ENCODE results near the gene TMEM132D. TPM values are rescaled to one million over a fixed set of nuclear protein-coding genes. Genes with fewer than 3 reads are reported as not detected.

The TMEM132D gene
- total RNA-seq, 1 experiment from 2014 or later = not detected

DNA sequence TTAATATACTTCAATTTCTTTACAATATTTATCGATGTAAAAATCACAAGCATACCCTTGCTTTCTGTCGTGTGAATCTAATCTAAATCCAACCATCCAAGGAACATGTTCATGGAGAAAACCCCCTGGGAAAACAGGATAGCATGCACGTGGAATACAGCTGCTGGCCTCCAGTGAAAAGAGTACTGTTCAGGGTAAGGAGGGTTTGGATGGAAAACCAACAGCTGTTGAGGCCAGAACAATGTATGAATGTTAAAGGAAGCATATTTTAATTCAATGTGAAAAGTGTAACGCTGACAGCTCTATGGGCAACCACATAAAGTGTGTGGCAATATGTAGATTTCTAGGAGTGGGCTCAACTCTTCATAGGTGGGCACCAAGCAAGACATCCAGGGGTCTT is 344.0 kb downstream of the TMEM132D start:
- POLR2A ChIA-PET = no interaction called here
- no peak for ATAC-seq
- no peaks in the 10 kb centered on the region for H3K27me3 ChIP-seq (ENCODE audit: control insufficient read depth, insufficient read depth, low read length)
- TF ChIP-seq TCF7L2 (IDR thresholded peaks at IDR 0.05; ENCODE audit: low read depth, low read length) (no peak), POLR2AphosphoS5 (IDR thresholded peaks at IDR 0.05; ENCODE audit: low read depth, low read length) (no peak), SIN3A (IDR thresholded peaks at IDR 0.05; ENCODE audit: borderline replicate concordance, insufficient read depth, low read depth, low read length) (no peak)
- TF ChIP-seq, protein P1, sequence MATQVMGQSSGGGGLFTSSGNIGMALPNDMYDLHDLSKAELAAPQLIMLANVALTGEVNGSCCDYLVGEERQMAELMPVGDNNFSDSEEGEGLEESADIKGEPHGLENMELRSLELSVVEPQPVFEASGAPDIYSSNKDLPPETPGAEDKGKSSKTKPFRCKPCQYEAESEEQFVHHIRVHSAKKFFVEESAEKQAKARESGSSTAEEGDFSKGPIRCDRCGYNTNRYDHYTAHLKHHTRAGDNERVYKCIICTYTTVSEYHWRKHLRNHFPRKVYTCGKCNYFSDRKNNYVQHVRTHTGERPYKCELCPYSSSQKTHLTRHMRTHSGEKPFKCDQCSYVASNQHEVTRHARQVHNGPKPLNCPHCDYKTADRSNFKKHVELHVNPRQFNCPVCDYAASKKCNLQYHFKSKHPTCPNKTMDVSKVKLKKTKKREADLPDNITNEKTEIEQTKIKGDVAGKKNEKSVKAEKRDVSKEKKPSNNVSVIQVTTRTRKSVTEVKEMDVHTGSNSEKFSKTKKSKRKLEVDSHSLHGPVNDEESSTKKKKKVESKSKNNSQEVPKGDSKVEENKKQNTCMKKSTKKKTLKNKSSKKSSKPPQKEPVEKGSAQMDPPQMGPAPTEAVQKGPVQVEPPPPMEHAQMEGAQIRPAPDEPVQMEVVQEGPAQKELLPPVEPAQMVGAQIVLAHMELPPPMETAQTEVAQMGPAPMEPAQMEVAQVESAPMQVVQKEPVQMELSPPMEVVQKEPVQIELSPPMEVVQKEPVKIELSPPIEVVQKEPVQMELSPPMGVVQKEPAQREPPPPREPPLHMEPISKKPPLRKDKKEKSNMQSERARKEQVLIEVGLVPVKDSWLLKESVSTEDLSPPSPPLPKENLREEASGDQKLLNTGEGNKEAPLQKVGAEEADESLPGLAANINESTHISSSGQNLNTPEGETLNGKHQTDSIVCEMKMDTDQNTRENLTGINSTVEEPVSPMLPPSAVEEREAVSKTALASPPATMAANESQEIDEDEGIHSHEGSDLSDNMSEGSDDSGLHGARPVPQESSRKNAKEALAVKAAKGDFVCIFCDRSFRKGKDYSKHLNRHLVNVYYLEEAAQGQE (IDR thresholded peaks at IDR 0.05; ENCODE audit: insufficient read depth in 1 of 2, low read depth in 2 of 2, low read length in 1 of 2) = no peak
- H3K9me3 ChIP-seq (ENCODE audit: control insufficient read depth, insufficient read depth, low read depth, low read length) = no peaks in the 10 kb centered on the region
- intact Hi-C loops (cut with micrococcal nuclease; ENCODE audit: unreplicated experiment) = no loop called here
- no TSS peak for BruUV-seq (replicated peaks)
- H3K27ac ChIP-seq (ENCODE audit: low read length) = no peak overlapping the region
- CTCF ChIA-PET = no interaction called here
- H3K36me3 ChIP-seq (ENCODE audit: control insufficient read depth, insufficient read depth, low read length) = no peaks in the 10 kb centered on the region
- no peaks in the 10 kb centered on the region for H3K4me1 ChIP-seq (ENCODE audit: control insufficient read depth, insufficient read depth, low read length)
- DNase-seq (ENCODE audit: low read depth, low spot score) = no peak
- in situ Hi-C loops (cut with HindIII; ENCODE audit: low pct_unique_long_range_greater_than_20kb, low sequenced_read_pairs) = no loop called here
- H3K4me3 ChIP-seq (ENCODE audit: low read depth in 2 of 2, low read length in 2 of 2) = no peak overlapping the region

DNA sequence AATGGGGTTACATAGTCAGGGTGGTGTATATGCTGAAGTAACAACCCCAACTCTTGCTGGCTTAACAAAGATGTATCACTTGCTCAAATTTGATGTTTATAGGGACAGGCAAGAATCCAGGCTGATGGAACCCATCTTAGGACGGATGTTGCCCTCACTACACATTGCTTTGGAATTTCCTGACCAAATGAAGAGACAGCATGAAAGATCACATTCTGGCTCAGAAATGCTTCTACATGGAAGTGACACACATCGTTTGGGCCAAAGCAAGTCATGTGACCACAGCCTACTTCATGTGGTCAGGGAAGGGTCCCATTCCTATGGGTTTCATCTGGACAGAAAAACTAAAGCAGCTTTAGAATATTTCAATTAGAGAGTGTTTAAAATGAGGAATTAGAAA is 345.8 kb downstream of the TMEM132D start:
- ATAC-seq = no peak
- intact Hi-C loops (cut with micrococcal nuclease; ENCODE audit: unreplicated experiment) = no loop called here
- no peaks in the 10 kb centered on the region for H3K27me3 ChIP-seq (ENCODE audit: control insufficient read depth, insufficient read depth, low read length)
- POLR2A ChIA-PET = no interaction called here
- H3K36me3 ChIP-seq (ENCODE audit: control insufficient read depth, insufficient read depth, low read length) = no peaks in the 10 kb centered on the region
- TF ChIP-seq POLR2AphosphoS5 (IDR thresholded peaks at IDR 0.05; ENCODE audit: low read depth, low read length) (no peak), TCF7L2 (IDR thresholded peaks at IDR 0.05; ENCODE audit: low read depth, low read length) (no peak), SIN3A (IDR thresholded peaks at IDR 0.05; ENCODE audit: borderline replicate concordance, insufficient read depth, low read depth, low read length) (no peak)
- TF ChIP-seq, protein P2, sequence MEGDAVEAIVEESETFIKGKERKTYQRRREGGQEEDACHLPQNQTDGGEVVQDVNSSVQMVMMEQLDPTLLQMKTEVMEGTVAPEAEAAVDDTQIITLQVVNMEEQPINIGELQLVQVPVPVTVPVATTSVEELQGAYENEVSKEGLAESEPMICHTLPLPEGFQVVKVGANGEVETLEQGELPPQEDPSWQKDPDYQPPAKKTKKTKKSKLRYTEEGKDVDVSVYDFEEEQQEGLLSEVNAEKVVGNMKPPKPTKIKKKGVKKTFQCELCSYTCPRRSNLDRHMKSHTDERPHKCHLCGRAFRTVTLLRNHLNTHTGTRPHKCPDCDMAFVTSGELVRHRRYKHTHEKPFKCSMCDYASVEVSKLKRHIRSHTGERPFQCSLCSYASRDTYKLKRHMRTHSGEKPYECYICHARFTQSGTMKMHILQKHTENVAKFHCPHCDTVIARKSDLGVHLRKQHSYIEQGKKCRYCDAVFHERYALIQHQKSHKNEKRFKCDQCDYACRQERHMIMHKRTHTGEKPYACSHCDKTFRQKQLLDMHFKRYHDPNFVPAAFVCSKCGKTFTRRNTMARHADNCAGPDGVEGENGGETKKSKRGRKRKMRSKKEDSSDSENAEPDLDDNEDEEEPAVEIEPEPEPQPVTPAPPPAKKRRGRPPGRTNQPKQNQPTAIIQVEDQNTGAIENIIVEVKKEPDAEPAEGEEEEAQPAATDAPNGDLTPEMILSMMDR (IDR thresholded peaks at IDR 0.05) = no peak
- TF ChIP-seq, protein P1 (IDR thresholded peaks at IDR 0.05; ENCODE audit: insufficient read depth in 1 of 2, low read depth in 2 of 2, low read length in 1 of 2) = no peak
- no peak overlapping the region for H3K4me3 ChIP-seq (ENCODE audit: low read depth in 2 of 2, low read length in 2 of 2)
- H3K9me3 ChIP-seq (ENCODE audit: control insufficient read depth, insufficient read depth, low read depth, low read length) = no peaks in the 10 kb centered on the region
- no peak overlapping the region for H3K27ac ChIP-seq (ENCODE audit: low read length)
- DNase-seq (ENCODE audit: low read depth, low spot score) = no peak
- H3K4me1 ChIP-seq (ENCODE audit: control insufficient read depth, insufficient read depth, low read length) = no peaks in the 10 kb centered on the region
- CTCF ChIA-PET = no interaction called here
- no TSS peak for BruUV-seq (replicated peaks)
- in situ Hi-C loops (cut with HindIII; ENCODE audit: low pct_unique_long_range_greater_than_20kb, low sequenced_read_pairs) = no loop called here
